Cerebellar cortex (tissue), 1 donor: ENCODE measurements around the gene CD28.

Experiments used
- DNase-seq: peaks from one replicate; pipeline ENCODE4 v3.0.0-alpha.2; 2015; ENCODE audit warnings: low spot score

The CD28 gene

DNA sequence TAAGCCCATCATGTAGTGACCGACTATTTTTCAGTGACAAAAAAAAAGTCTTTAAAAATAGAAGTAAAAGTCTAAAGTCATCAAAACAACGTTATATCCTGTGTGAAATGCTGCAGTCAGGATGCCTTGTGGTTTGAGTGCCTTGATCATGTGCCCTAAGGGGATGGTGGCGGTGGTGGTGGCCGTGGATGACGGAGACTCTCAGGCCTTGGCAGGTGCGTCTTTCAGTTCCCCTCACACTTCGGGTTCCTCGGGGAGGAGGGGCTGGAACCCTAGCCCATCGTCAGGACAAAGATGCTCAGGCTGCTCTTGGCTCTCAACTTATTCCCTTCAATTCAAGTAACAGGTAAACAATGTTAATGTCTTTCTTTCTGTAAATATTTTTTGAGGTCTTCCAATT is at the start of gene CD28:
Gene CD28, plus strand, starts transcription at position 237 of the 400 bp plus-strand sequence. Its CDS starts 58 bp downstream, at position 295.
- DNase-seq, result no peak

- DNase-seq, result no peak
Measured at GRCh38 chr2:203659331-203660049, 46.9 kb upstream of the CD28 start.

DNA sequence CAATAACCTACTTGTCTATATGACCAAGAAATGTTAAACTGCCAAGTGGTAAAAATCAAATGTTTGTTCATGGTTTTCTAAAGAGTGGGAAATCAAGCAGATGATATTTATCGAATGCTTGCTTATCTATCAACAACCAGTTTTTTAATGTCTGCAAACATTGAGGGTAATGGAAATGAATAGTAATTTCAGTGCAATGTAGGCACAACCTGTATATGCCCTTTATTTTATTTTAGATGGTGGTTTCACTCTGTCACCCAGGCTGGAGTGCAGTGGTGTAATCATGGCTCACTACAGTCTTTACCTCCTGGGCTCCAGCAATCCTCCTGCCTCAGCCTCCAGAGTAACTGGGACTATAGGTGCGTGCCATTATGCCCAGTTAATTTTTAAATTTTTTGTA is 46.0 kb upstream of the CD28 start:
- no peak for DNase-seq

DNA sequence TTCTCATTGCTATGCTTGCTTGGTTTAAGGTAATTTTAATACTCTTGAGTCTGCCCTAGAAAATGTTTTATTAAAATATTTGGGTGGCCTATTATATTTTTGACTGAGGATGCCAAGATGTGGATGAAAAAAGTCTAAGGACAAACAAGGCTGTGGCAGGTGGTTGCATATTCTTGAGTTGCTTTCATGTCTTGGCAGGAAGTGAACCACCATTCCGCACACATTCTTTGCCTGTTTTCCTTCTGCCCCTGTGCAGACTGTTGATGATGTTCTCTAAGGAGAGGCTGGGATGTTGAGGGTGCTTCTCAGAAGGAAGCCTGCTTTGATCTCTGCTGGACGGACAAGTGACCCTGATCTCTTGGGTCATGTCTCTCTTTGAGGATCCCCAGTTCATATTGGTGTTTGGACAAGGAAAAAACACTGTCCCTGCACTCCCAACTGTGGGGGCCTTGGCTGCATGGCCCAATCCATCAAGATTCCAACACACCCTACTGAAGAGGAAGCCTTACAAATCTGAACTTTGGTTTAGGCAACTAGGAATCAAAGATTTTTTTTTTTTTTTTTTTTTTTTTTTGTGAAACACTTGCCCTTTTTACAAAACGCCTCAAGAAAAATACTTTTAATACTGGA is 45.0 kb upstream of the CD28 start:
- no peak for DNase-seq

- no peak for DNase-seq
Measured at GRCh38 chr2:203662487-203662886, 44.0 kb upstream of the CD28 start.

DNA sequence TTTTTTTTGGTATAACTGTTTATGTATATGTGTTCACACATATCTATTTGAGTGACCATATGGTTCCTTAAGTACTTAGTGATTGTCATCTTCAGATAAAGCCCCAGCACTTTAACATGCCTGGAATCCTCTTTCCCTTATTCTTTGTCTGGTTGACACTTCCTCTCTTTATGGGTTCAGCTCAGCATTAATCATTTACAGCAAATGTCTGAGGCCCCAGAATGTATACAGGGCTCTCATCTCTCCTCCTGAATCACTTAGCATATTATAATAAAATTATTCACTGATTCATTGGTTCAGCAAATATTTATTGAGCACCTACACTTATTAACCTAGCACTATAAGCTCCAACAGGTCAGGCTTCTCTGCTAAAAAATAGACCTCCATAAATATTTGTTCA is 43.5 kb upstream of the CD28 start:
- DNase-seq, result no peak

DNA sequence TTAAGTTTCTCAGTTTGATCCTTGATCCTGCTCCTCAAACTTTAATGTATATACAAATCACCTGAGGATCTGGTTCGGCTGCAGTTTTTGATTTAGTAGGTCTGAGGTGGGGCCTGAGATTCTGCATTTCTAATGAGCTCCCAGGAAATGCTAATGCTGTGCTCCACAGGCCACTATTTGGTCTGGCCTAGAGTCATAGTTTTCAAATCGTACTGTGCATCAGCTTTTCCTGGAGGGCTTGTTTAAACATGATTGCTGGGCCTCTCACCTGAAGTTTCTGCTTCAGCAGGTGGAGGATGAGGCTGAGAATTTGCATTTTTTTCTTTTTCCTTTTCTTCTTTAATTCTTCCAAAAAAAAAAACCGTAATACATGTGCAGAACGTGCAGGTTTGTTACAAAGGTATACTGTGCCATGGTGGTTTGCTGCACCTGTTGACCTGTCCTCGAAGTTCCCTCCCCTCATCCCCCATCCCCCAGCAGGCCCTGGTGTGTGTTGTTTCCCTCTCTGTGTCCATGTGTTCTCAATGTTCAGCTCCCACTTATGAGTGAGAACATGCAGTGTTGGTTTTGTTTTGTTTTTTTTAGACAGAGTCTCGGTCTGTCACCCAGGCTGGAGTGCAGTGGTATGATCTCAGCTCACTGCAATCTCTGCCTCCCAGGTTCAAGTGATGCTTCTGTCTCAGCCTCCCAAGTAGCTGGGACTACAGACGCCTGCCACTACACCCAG is 42.2 kb upstream of the CD28 start:
- DNase-seq, result no peak

GRCh38 chr2:203667838-203668237 is 38.6 kb upstream of the CD28 start:
- no peak for DNase-seq

- no peak for DNase-seq
Measured at GRCh38 chr2:203669820-203670219, 36.6 kb upstream of the CD28 start.

- DNase-seq, result no peak
Measured at GRCh38 chr2:203670939-203671338, 35.5 kb upstream of the CD28 start.

GRCh38 chr2:203671876-203672275 is 34.6 kb upstream of the CD28 start:
- DNase-seq, result no peak

DNA sequence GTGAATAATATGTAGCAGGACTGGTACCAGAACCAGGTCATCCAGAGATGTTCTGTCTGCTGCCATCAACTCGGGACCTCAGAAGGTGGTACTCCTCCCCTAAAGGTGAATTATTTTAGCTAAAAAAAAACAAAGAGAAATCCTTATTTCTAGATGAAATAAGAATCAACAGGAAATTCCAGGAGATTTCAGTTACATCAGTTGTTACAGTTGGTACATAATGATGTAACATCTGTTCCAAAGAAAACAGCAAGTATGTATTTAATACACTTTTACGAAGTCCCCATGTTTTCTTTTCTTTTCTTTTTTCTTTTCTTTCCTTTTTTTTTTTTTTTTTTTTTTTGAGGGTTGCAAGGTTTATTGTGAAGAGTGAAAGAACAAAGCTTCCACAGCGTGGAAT is 33.6 kb upstream of the CD28 start:
- DNase-seq, result no peak

- DNase-seq, result no peak
Measured at GRCh38 chr2:203673933-203674332, 32.5 kb upstream of the CD28 start.

- DNase-seq, result no peak
Measured at GRCh38 chr2:203675086-203675485, 31.4 kb upstream of the CD28 start.

DNA sequence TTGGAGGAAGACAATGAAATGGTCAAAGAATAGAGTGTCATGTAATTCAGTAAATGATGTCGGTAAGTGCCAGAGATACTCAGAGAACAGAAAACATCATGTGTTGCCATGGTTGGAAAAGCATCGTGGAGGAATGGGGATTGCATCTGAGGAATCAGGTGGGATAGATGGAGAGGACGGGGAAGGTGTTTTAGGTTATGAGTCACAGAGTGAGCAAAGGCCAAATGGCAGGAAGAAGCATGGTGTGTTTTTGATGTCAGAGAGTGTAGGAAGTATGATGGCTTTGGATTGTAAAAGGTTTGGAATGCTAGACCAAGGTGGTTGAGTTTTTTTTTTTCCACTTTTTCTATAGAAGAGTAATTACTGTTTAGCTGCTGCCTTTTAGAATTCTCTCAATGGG is 27.5 kb upstream of the CD28 start:
- no peak for DNase-seq

GRCh38 chr2:203679401-203679800 is 27.0 kb upstream of the CD28 start:
- no peak for DNase-seq

GRCh38 chr2:203681978-203682377 is 24.5 kb upstream of the CD28 start:
- no peak for DNase-seq

GRCh38 chr2:203682688-203683130 is 23.7 kb upstream of the CD28 start:
- no peak for DNase-seq

DNA sequence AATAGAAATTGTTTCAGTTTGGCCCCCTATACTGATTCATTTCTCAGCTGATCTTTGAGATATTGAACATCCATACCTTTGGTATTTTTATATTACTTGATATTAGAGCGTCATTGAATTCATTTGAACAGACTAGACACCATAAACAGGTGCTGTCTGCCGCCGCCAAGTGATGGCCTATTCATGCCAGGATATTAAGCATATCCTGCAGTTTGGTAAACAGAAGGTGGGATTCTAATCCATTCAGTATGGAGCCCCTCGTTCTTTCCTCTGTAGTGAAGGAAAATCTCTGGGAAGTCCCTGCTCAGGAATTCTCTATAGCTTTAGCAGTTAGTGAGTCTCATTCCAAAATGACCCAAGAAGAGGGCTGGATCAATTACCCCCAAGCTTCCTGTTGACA is 23.0 kb upstream of the CD28 start:
- no peak for DNase-seq

- DNase-seq, result no peak
Measured at GRCh38 chr2:203683932-203684556, 22.4 kb upstream of the CD28 start.

GRCh38 chr2:203685081-203685621 is 21.3 kb upstream of the CD28 start:
- DNase-seq, result no peak

- no peak for DNase-seq
Measured at GRCh38 chr2:203685789-203686420, 20.5 kb upstream of the CD28 start.
